ENCODE data around the gene JARID2.

JARID2 gene

DNA sequence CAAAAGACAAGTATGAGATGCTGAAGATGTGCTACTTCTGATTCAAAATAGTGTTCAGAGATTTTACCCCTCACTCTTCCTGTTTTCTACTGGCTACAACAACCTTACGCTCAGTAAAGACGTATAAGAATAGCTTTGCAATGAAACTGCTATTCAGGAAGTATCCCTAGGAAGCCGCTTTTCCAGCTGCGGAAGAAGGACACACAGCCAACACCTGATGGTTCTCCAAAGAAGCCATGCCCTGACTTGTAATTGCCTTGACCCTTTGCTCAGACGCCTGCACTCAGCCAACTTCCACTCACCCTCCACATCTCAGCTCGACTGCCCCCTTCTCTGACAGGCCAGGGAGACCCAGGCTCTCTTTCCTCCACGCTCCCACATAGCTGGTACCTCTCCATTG is 305.4 kb downstream of the JARID2 start:
- TF ChIP-seq, protein P1, sequence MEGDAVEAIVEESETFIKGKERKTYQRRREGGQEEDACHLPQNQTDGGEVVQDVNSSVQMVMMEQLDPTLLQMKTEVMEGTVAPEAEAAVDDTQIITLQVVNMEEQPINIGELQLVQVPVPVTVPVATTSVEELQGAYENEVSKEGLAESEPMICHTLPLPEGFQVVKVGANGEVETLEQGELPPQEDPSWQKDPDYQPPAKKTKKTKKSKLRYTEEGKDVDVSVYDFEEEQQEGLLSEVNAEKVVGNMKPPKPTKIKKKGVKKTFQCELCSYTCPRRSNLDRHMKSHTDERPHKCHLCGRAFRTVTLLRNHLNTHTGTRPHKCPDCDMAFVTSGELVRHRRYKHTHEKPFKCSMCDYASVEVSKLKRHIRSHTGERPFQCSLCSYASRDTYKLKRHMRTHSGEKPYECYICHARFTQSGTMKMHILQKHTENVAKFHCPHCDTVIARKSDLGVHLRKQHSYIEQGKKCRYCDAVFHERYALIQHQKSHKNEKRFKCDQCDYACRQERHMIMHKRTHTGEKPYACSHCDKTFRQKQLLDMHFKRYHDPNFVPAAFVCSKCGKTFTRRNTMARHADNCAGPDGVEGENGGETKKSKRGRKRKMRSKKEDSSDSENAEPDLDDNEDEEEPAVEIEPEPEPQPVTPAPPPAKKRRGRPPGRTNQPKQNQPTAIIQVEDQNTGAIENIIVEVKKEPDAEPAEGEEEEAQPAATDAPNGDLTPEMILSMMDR (conservative IDR thresholded peaks at IDR 0.05; ENCODE audit: low read depth): no peak
- H3K27ac ChIP-seq: no peak overlapping the region
- no peak for DNase-seq (ENCODE audit: low spot score)
- CTCF ChIA-PET: no interaction called here
- POLR2A ChIA-PET (ENCODE audit: low non-redundant PET): no interaction called here

DNA sequence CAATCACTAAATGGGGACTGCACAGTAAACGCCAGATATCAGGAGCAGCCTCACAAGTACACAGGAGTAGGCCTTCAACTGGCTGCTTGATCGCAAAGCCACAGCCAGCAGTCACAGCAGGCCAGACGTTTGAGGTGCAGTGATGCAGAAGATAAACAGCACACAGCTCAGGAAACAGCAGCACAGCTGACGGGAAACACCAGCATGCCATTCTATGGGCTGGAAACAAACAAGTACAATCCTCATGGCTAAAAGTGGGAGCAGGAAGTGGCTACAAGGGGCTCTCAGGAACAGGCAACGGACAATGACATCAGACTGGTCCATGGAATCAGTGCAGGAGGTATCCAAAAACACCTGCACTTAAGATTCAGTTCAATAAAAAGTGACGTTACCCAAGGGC is 305.9 kb downstream of the JARID2 start:
- H3K27ac ChIP-seq: no peak overlapping the region
- POLR2A ChIA-PET (ENCODE audit: low non-redundant PET): no interaction called here
- TF ChIP-seq, protein P1 (conservative IDR thresholded peaks at IDR 0.05; ENCODE audit: low read depth): no peak
- DNase-seq (ENCODE audit: low spot score): no peak
- CTCF ChIA-PET: no interaction called here

DNA sequence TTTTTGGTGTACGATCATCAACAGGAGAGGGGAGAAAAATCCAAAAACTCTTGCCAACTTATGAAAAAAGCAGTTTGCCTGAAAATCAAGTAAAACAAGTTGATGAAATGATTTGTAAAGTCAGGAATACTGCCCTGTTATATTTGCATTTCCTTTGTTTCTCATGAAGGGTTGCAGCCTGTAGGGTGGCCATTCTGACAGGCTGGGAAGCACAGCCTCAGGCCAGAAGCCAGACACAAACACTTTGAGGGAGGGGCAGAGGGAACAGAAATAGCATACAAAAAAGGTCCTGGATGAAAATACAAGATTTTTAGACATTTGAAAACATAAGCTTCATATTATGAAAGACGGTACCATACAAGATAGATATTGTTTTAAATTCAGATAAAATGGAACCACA is 307.2 kb downstream of the JARID2 start:
- POLR2A ChIA-PET (ENCODE audit: low non-redundant PET): no interaction called here
- no peak for DNase-seq (ENCODE audit: low spot score)
- TF ChIP-seq, protein P1 (conservative IDR thresholded peaks at IDR 0.05; ENCODE audit: low read depth): no peak
- CTCF ChIA-PET: interaction anchor here (0.6 to 0.7 kb wide), 3 partner anchors 18 to 56 kb away, joined by 3 read pairs; no protein-coding TSS in a partner anchor
- no peak overlapping the region for H3K27ac ChIP-seq

DNA sequence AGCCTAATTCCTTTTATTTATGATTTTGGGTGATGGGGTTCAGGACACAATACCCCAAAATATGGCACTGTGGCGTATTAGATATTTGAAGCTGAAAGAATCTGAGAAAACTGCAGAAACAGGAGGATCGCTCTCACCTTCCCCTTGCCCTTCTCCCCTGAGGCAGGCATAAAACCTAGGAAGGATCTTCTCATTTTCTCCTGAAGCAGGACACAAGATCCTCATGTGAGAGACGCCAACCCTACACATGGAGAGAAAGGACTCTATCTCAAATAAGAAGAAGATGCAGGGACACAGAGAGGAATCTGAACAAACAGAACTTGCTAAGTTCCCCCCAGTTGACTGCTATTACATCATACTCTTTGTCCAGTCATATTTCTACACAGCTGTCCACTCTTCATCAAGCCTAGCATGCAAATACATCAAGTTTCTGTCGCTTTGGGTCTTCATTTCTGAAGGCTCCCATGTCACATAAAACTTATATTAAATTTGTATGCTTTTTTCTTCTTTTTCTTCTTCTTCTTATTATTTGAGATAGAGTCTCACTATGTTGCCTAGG is 307.9 kb downstream of the JARID2 start:
- ChIA-PET POLR2A (ENCODE audit: low non-redundant PET) (no interaction called here), CTCF (no interaction called here)
- H3K27ac ChIP-seq: no peak overlapping the region
- TF ChIP-seq, protein P1 (conservative IDR thresholded peaks at IDR 0.05; ENCODE audit: low read depth): no peak
- DNase-seq (ENCODE audit: low spot score): no peak

DNA sequence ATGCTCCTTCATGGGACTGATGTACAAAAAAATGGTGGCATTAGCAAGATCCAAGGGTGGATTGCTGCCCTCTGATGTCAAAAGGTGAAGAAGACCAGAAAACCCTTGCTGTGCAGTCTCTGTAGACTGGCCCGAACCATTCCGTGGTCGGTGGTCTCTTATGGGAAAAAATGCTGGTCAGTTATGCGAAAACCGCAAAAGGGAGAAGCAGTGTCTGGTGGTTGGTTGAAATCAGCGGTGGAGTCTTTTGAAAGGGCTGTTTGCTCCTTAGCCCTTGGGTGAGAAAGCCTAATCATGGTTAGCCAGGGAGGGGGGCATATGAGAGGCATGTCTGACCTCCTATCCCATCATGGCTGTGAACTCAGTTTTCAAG is 308.8 kb downstream of the JARID2 start:
- POLR2A ChIA-PET (ENCODE audit: low non-redundant PET): no interaction called here
- CTCF ChIA-PET: no interaction called here
- H3K27ac ChIP-seq: no peak overlapping the region
- no peak for DNase-seq (ENCODE audit: low spot score)
- TF ChIP-seq, protein P1 (conservative IDR thresholded peaks at IDR 0.05; ENCODE audit: low read depth): no peak

DNA sequence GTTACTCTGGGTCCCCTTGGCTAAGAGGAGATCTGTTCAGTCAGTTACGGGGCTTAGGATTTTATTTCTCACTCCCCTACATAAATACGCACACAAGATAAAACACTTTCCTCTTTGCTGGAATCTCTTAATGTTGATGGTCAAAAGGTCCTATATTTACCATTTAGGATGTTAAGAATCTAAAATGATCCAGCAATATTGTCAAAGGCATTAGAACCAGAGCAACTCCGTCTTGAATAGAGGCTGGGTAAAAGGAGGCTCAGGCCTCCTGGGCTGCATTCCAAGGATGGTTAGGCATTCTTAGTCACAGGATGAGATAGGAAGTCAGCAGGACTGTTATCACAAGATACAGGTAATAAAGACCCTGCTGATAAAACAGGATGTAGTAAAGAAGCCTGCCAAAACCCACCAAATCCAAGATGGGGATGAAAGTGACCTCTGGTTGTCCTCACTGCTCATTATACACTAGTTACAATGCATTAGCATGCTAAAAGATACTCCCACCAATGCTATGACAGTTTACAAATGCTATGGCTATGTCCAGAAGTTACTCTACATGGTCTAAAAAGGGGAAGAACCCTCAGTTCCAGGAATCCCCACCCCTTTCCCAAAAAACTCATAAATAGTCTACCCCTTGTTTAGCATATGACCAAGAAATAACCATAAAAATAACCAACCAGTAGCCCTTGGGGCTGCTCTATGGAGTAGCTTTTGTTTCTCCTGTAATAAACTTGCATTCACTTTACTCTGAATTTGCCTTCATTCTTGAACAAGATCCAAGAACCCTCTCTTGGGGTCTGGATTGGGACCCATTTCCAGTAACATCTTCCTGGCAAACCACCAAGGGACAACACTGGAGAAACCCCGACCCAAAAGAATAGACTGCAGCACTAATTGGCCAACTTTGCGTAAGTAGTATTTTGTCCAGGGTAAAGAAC is 309.5 kb downstream of the JARID2 start:
- H3K27ac ChIP-seq: no peak overlapping the region
- POLR2A ChIA-PET (ENCODE audit: low non-redundant PET): no interaction called here
- CTCF ChIA-PET: no interaction called here
- no peak for DNase-seq (ENCODE audit: low spot score)
- TF ChIP-seq, protein P1 (conservative IDR thresholded peaks at IDR 0.05; ENCODE audit: low read depth): no peak

Measured in RWPE1 (cell line).